Caco-2 (cell line): Measurements from ENCODE around the gene PPP1R15B. TPM values are rescaled to one million over a fixed set of nuclear protein-coding genes. Genes with fewer than 3 reads are reported as not detected.
A peak's percentile ranks its signal among the peaks of the same experiment; 100 is the strongest.

Source experiments
- BruUV-seq: library from RNA; stranded (reverse); fragments of 400-500 nt; replicated peaks from 2 replicates; lab custom pipeline; 2021; lab: Mats Ljungman, UMichigan
- CTCF ChIA-PET: fragments of 300-600 bp; sonication (Branson Sonifier 250); formaldehyde crosslinking; loops from one replicate; lab custom pipeline; 2022; ENCODE audit warnings: antibody characterized with exemption; lab: Charles Lee
- POLR2A ChIA-PET: fragments of 300-600 bp; sonication (Branson Sonifier 250); formaldehyde crosslinking; loops from one replicate; lab custom pipeline; 2022; ENCODE audit warnings: antibody characterized with exemption; lab: Charles Lee
- DNase-seq, 2 experiments: peaks; one replicate each; pipeline versions ENCODE4 v3.0.0 to v3.0.0-alpha.2; 2020 to 2022
- H3K27me3 ChIP-seq: replicated peaks from 2 replicates; pipeline ENCODE4 v1.6.0; 2011; ENCODE audit warnings: low read length; ENCODE audit not compliant: control insufficient read depth, insufficient read depth
- H3K36me3 ChIP-seq: 2 replicates; pipeline ENCODE4 v1.5.1; 2011; ENCODE audit warnings: low read length; ENCODE audit not compliant: control insufficient read depth, insufficient read depth
- H3K4me1 ChIP-seq: fragments of 250-450 bp; sonication (Bioruptor Pico); 2 replicates; pipeline ENCODE4 v1.5.1; 2020; ENCODE audit warnings: mild to moderate bottlenecking
- H3K4me3 ChIP-seq: 2 replicates; pipeline ENCODE4 v1.5.1; 2011; ENCODE audit warnings: low read depth, mild to moderate bottlenecking, control low read depth, low read length
- H3K9me3 ChIP-seq: fragments of 250-450 bp; sonication (Bioruptor Pico); 2 replicates; pipeline ENCODE4 v1.5.1; 2020; ENCODE audit warnings: mild to moderate bottlenecking, moderate library complexity
- H3K27ac Mint-ChIP-seq: one replicate; pipeline ENCODE4 v1.8.0; 2022; ENCODE audit warnings: mixed read lengths; ENCODE audit not compliant: unreplicated experiment
- H3K27me3 Mint-ChIP-seq: one replicate; pipeline ENCODE4 v1.8.0; 2022; ENCODE audit warnings: mixed read lengths; ENCODE audit not compliant: insufficient read depth, unreplicated experiment
- H3K36me3 Mint-ChIP-seq: one replicate; pipeline ENCODE4 v1.8.0; 2022; ENCODE audit warnings: mild to moderate bottlenecking, mixed read lengths; ENCODE audit not compliant: insufficient read depth, unreplicated experiment
- H3K4me1 Mint-ChIP-seq: one replicate; pipeline ENCODE4 v1.8.0; 2022; ENCODE audit warnings: low read depth, mixed read lengths; ENCODE audit not compliant: unreplicated experiment
- H3K4me3 Mint-ChIP-seq: one replicate; pipeline ENCODE4 v1.8.0; 2022; ENCODE audit warnings: mild to moderate bottlenecking, moderate library complexity, mixed read lengths; ENCODE audit not compliant: unreplicated experiment
- H3K9me3 Mint-ChIP-seq: one replicate; pipeline ENCODE4 v1.8.0; 2022; ENCODE audit warnings: mixed read lengths; ENCODE audit not compliant: unreplicated experiment
- CTCF ChIP-seq, 2 experiments: fragments of 200-600 bp in 1 of 2; IDR thresholded peaks; 1 replicate in 1 of 2; 2 replicates in 1 of 2; pipeline versions ENCODE4 v1.5.1 to v1.8.0; 2011 to 2022; ENCODE audit warnings: antibody characterized with exemption in 1 of 2, control low read depth in 1 of 2, inconsistent platforms in 1 of 2, low read depth in 1 of 2, low read length in 1 of 2, mild to moderate bottlenecking in 1 of 2, moderate library complexity in 1 of 2; ENCODE audit not compliant: insufficient read depth in 1 of 2, severe bottlenecking in 1 of 2, unreplicated experiment in 1 of 2
- intact Hi-C: fragments of 100-400 bp; cut with micrococcal nuclease; formaldehyde crosslinking; loops from one replicate; pipeline ENCODE4 v1.10.0; 2022; ENCODE audit not compliant: unreplicated experiment
- total RNA-seq: library from RNA; stranded (reverse); gene quantifications from 2 replicates; pipeline ENCODE4 v1.2.3, GENCODE V29; 2022

Gene PPP1R15B
- total RNA-seq, 1 experiment from 2014 or later = 48.4 TPM

GRCh38 chr1:204367956-204368355 is 43.7 kb downstream of the PPP1R15B start:
- intact Hi-C loops = no loop called here
- TF ChIP-seq CTCF (IDR thresholded peaks at IDR 0.05; ENCODE audit: insufficient read depth in 1 of 2, low read depth in 1 of 2, low read length in 1 of 2, severe bottlenecking in 1 of 2, unreplicated experiment in 1 of 2) = no peak

GRCh38 chr1:204367193-204367858 is 44.3 kb downstream of the PPP1R15B start:
- POLR2A ChIA-PET = no interaction called here

More at GRCh38 chr1:204367956-204368355, 43.7 kb downstream of the PPP1R15B start:
- CTCF ChIA-PET = interaction anchor here (1.4 kb wide), 1 partner anchor 31 kb away, joined by 3 read pairs; no protein-coding TSS in a partner anchor
- Mint-ChIP-seq H3K9me3 (no peaks in the 10 kb centered on the region), H3K27ac (no peak overlapping the region), H3K27me3 (no peaks in the 10 kb centered on the region), H3K36me3 (peaks cover 5% of the 10 kb centered on the region), H3K4me1 (peaks cover 16% of the 10 kb centered on the region), H3K4me3 (no peak overlapping the region)
- Histone ChIP-seq H3K36me3 (no peaks in the 10 kb centered on the region), H3K4me3 (no peak overlapping the region), H3K9me3 (no peaks in the 10 kb centered on the region), H3K27me3 (no peaks in the 10 kb centered on the region), H3K4me1 (peaks cover 17% of the 10 kb centered on the region)
- POLR2A ChIA-PET = no interaction called here
- no peak for DNase-seq
- BruUV-seq = no TSS peak

DNA sequence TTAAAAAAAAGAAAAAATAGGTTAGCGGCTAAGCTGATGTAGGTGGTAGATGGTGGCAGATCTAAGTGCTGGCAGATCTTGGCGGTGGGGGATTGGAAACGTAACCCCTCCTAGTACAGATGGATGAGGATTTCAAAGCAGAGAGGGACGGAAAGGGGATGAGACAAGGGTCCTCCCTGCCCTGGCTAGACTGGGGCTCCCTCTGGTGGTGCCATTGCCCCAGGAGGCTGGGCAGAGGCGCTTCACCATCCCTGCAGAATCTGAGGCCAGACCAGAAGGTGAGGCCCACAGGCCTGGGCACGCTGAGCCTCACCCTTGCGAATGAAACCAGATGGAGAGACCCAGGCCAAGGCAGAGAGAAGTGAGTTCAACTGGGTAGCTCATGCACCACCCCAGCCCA is 44.9 kb downstream of the PPP1R15B start:
- ChIA-PET CTCF (interaction anchor here (1.0 to 1.4 kb wide), 2 partner anchors 11 to 32 kb away, joined by 3 read pairs; no protein-coding TSS in a partner anchor), POLR2A (no interaction called here)
- H3K4me1 ChIP-seq = peaks cover 23% of the 10 kb centered on the region
- H3K4me3 ChIP-seq = no peak overlapping the region
- Mint-ChIP-seq H3K4me3 (no peak overlapping the region), H3K9me3 (no peaks in the 10 kb centered on the region), H3K27ac (no peak overlapping the region), H3K4me1 (peaks cover 12% of the 10 kb centered on the region), H3K27me3 (no peaks in the 10 kb centered on the region), H3K36me3 (peaks cover 5% of the 10 kb centered on the region)
- H3K9me3 ChIP-seq = no peaks in the 10 kb centered on the region
- TF ChIP-seq CTCF (IDR thresholded peaks at IDR 0.05; ENCODE audit: insufficient read depth in 1 of 2, low read depth in 1 of 2, low read length in 1 of 2, severe bottlenecking in 1 of 2, unreplicated experiment in 1 of 2) = peak; percentile 57 to 61
- DNase-seq = peak in 1 of 2 experiments; percentile 64
- no TSS peak for BruUV-seq
- no peaks in the 10 kb centered on the region for H3K36me3 ChIP-seq
- intact Hi-C loops = no loop called here
- no peaks in the 10 kb centered on the region for H3K27me3 ChIP-seq

More at GRCh38 chr1:204367193-204367858, 44.3 kb downstream of the PPP1R15B start:
- Mint-ChIP-seq H3K27me3 (no peaks in the 10 kb centered on the region), H3K4me3 (no peak overlapping the region), H3K27ac (no peak overlapping the region), H3K4me1 (peaks cover 16% of the 10 kb centered on the region), H3K9me3 (no peaks in the 10 kb centered on the region), H3K36me3 (peaks cover 5% of the 10 kb centered on the region)
- DNase-seq = no peak
- Histone ChIP-seq H3K9me3 (no peaks in the 10 kb centered on the region), H3K4me1 (peaks cover 23% of the 10 kb centered on the region), H3K36me3 (no peaks in the 10 kb centered on the region), H3K4me3 (no peak overlapping the region), H3K27me3 (no peaks in the 10 kb centered on the region)
- TF ChIP-seq CTCF (IDR thresholded peaks at IDR 0.05; ENCODE audit: insufficient read depth in 1 of 2, low read depth in 1 of 2, low read length in 1 of 2, severe bottlenecking in 1 of 2, unreplicated experiment in 1 of 2) = no peak
- CTCF ChIA-PET = interaction anchor here (1.0 to 1.4 kb wide), 2 partner anchors 11 to 31 kb away, joined by 3 read pairs; no protein-coding TSS in a partner anchor
- BruUV-seq = no TSS peak
- intact Hi-C loops = no loop called here
